ENCODE measurements around the gene MBD1.
A peak's percentile ranks its signal among the peaks of the same experiment; 100 is the strongest.
"Not testable (repeated sequence)": the region's sequence is repeated elsewhere in the genome, so short reads cannot be mapped to it uniquely, and the experiment has no call there.

The MBD1 gene

GRCh38 chr18:50273203-50274043 lies 7.9 kb downstream of the MBD1 start:
- DNase-seq (ENCODE audit: low read depth): no peak

GRCh38 chr18:50272568-50272967 lies 8.8 kb downstream of the MBD1 start:
- DNase-seq (ENCODE audit: low read depth): no peak

GRCh38 chr18:50268022-50268747 lies 13.1 kb downstream of the MBD1 start:
- peak; percentile 62 for DNase-seq (ENCODE audit: low read depth)

- peak; percentile 65 for DNase-seq (ENCODE audit: low read depth)
These were observed 15.0 kb downstream of the MBD1 start, which contains the start of gene CFAP53 for GRCh38 chr18:50266248-50266704. Gene CFAP53, minus strand, starts transcription at chr18:50266495. Its CDS starts 91 bp downstream, at chr18:50266404.

- no peak for DNase-seq (ENCODE audit: low read depth)
These were observed 18.3 kb downstream of the MBD1 start for GRCh38 chr18:50262977-50263376.

- no peak for DNase-seq (ENCODE audit: low read depth)
These were observed 30.4 kb downstream of the MBD1 start for GRCh38 chr18:50250935-50251334.

- no peak for DNase-seq (ENCODE audit: low read depth)
These were observed 31.7 kb downstream of the MBD1 start for GRCh38 chr18:50249576-50249975.

GRCh38 chr18:50247561-50247960 lies 33.8 kb downstream of the MBD1 start:
- no peak for DNase-seq (ENCODE audit: low read depth)

- not testable (repeated sequence) for DNase-seq (ENCODE audit: low read depth)
These were observed 39.6 kb downstream of the MBD1 start for GRCh38 chr18:50241768-50242167.

GRCh38 chr18:50240080-50240563 lies 41.2 kb downstream of the MBD1 start:
- no peak for DNase-seq (ENCODE audit: low read depth)

- no peak for DNase-seq (ENCODE audit: low read depth)
These were observed 48.9 kb downstream of the MBD1 start for GRCh38 chr18:50232419-50232818.

- DNase-seq (ENCODE audit: low read depth): no peak
These were observed 49.7 kb downstream of the MBD1 start for GRCh38 chr18:50231621-50232020.

GRCh38 chr18:50220249-50220648 lies 61.1 kb downstream of the MBD1 start:
- DNase-seq (ENCODE audit: low read depth): not testable (repeated sequence)
